GM18868 (cell line): ENCODE results near the gene NFATC2.
A peak's percentile ranks its signal among the peaks of the same experiment; 100 is the strongest.
"Not testable (repeated sequence)": the region's sequence is repeated elsewhere in the genome, so short reads cannot be mapped to it uniquely, and the experiment has no call there.

Experiments
- ATAC-seq: cut with Tn5 transposase; IDR thresholded peaks from one replicate; pipeline ENCODE4 v1.9.1; 2021; ENCODE audit warnings: mild to moderate bottlenecking, moderate library complexity; ENCODE audit not compliant: unreplicated experiment

The NFATC2 gene

DNA sequence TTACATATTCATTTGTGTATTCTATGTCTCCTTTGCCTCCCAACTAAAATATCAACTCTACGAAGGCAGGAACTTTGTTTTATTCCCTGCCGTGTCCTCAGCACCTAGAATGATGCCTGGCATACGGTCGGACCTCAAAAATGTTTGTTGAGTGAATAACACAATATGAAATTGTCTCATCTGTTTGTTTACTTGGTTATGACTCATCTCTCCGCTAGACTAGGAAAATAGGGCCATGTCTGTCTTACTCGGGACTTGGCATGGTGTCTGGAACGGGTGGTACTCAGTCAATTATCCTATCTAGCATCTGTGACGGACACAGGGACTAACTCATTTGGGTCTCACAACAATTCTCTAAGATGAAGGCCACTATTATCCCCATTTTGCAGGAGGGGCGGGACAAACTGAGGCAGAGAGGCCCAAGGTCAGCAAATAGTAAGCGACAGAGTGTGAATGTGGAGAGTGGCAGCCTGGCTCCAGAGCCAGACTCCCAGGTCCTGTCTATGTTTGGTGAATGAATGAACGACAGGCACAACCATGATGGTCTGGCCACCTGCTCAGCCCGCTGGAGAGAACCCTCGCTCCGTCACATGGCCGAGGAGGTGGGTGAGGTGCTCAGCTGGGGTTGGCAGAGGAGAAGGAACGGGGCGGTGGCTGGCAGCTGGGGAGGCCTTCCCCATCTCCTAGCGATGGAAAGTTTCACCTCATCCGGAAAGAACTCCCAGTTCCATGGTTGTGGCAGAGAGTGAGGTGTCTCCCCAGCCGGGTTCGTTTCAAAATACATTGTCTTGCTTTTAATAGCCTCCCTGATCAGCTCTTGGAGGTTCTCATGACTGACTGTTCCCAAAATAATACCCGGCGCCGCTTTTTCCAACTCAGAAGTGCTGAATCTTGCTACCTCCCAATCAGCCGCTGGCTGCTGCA, 27.6 kb upstream of the NFATC2 start:
- no peak for ATAC-seq

DNA sequence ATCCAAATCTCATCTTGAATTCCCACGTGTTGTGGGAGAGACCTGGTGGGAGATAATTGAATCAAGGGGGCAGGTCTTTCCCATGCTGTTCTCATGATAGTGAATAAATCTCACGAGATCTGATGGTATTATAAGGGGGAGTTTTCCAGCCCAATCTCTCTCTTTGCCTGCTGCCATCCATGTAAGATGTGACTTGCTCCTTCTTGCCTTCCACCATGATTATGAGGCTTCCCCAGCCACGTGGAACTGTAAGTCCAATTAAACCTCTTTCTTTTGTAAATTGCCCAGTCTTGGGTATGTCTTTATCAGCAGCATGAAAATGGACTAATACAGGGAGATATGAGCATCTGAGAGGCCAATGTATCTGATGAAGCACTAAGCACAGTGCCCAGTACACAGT, 26.0 kb upstream of the NFATC2 start:
- not testable (repeated sequence) for ATAC-seq

GRCh38 chr20:51567622-51568021, 25.1 kb upstream of the NFATC2 start:
- no peak for ATAC-seq

GRCh38 chr20:51566594-51566993, 24.1 kb upstream of the NFATC2 start:
- ATAC-seq = no peak

GRCh38 chr20:51565298-51566144, 23.0 kb upstream of the NFATC2 start:
- ATAC-seq = no peak

- no peak for ATAC-seq
These were observed 21.2 kb upstream of the NFATC2 start for GRCh38 chr20:51563486-51564332.

DNA sequence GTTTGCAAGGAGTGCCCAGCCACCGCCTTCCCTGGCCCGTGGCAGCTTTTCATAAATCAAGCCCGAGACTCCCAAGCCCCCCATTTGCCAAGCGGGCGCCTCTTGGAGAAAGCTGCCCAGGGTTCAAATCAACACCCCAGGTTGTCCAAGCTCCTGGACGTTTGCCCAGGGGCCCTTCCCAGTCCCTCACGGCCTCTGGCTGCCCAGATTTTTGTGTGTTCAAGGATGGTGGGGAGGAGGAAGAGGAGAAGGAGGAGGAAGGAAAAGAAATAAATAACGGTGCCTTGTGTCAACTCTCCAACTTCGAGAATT, 20.6 kb upstream of the NFATC2 start:
- ATAC-seq = no peak

DNA sequence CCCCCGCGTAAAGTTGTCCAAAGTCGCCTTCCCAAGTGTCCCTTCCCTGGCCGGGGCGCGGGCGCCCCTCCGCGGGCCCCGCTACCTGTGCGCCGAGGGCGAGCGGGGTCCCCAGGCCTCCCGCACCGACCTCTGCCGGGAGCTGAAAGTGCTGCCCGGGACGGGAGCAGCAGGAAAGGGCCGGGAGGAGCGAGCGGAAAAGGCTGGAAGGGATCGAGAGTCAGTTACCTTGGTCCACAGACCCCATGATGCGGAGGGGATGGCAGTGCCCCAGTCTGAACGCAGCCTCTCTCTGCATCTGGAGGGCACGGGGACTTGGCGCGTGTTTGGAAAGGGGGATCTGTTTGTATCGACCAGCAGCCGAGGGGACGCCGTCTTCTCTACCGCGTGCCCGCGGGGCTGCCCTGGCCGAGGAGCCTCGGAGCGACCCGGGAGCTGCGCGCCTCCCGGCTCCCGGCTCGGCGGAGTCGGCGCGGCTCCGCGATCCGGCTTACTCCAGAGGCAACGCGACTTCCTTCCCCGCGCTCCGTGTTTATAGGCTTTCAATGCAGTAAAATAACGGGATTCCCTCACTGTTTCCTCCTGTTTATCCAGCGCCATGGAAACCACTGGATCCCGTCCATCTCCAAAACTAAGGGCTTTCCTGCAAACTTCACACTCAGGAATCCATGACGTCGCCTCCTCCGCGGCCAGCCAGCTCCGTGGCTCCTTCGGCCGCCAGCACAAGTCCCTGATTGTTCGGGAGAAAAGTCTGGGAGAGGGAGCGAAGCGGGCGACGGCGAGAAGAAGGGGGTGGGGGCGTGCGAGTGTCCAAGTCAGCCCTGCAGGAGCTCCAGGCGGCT, 20.0 kb upstream of the NFATC2 start:
- ATAC-seq = no peak

DNA sequence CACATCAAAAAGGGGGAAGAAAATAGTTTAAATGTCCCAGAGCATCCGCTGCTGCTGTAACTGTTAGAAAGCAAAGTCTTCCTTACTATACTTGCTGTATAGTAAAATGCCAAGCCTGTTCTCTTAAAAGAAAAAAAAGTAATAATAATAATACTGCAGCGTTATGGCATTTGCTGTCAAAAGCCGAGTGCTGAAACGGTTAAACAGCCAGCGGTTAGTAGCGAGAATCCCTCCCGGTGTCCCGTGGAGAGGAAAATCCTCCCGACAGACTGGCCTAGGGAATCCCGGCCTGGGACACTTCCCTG, 19.5 kb upstream of the NFATC2 start:
- no peak for ATAC-seq

DNA sequence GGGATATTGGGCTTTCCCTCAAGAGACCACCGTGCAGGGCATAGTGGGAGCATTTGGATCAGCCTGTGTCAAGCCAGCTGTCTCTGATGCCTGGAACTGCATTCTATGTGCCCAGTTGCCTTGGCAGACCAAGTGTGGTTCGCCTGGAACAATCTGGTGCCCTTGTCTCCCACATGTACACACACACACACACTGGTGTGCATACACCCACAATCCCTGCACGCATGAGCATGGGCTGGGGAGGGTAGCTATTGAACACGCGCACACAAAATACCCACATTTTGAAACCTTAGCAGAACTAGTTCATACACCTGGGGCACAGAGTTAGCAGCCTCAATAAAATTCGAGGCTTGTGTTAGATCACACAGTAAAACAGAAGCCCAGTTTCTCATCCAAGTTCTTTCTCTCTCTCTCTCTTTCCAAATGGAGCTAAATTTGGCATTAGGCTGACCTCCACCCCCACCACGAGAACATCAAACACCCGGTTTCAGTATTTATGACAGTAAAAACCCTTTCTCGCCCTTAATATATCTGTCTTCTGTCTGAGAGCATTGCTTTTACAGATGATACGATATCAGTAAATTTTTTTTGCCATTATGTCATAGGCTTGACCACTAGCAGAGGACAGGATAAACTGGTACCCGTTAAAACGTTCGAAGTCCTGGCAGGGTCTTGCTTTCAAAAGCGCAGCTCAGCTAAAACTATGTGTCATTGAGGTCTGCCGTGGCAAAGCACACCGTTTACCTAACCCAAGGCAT, 18.2 kb upstream of the NFATC2 start:
- ATAC-seq = no peak

- ATAC-seq = no peak
These were observed 17.5 kb upstream of the NFATC2 start for GRCh38 chr20:51560042-51560441.

GRCh38 chr20:51554538-51555165, 12.1 kb upstream of the NFATC2 start:
- ATAC-seq = peak; percentile 52

DNA sequence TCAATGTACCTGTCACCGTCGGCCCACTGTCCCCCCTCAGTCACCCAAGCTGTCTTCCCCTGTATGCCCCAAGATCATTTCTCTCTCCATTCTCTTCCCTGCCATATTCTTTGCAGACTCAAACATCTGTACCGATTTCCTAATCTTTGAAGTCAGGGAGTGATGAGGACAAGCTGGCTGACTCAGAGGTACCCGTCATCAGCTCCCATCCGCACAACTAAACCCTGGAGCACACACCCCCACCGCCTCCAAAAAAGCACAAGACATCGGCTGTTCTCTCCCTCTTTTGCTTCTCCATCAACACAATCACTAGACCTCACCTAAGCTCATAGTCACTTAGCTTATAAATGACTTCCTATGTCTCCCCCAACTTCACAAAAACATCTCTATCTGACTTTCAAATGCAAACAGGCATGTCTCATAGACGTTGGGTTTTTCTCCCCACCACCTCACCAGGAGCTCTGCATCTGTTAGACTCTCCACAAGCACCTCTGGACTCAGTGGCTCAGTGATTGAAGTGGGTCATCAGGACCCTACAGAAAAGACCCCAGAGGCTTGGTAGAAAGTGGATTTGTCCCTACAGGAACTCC, 11.5 kb upstream of the NFATC2 start:
- ATAC-seq = no peak

DNA sequence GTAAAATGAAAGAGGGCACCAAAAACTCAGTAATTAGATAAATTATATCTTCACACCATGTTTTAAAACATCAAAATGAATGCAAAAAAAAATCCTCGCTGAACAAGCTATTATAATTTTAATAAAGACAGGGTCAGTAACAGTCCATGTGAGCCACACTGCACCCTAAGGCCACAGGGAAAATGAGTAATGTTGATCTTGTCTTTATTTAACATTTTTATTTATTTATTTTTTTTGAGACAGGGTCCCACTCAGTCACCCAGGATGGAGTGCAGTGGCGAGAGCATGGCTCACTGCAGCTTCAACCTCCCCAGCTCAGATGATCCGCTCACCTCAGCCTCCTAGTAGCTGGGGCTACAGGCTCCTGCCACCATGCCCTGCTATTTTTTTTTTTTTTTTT, 8.7 kb upstream of the NFATC2 start:
- ATAC-seq = no peak

GRCh38 chr20:51549474-51549873, 7.0 kb upstream of the NFATC2 start:
- ATAC-seq = no peak

- ATAC-seq = no peak
These were observed 5.4 kb upstream of the NFATC2 start for GRCh38 chr20:51547951-51548350.

GRCh38 chr20:51545515-51545914, 3.0 kb upstream of the NFATC2 start:
- ATAC-seq = no peak

DNA sequence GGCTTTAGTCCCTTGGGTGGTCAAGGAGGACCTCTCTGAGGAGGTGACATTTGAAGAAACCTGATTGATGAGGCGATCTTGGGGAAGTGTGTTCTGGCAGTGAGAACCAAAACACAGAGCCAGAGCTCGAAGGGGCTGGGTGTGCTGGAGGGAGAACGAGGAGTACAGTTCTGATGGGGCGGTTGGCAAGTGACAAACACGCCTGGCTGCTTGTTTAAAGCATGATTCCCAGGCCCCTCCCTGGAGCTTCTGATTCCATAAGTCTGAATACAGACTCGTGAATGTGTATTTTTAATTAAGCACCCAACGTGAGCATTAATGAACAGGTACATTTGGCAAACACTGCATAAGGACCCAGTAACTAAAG, 886 bp upstream of the NFATC2 start:
- ATAC-seq = no peak

- ATAC-seq = peak; percentile 47
These were observed 417 bp downstream of the NFATC2 start for GRCh38 chr20:51542033-51542570.
